Keratinocyte (primary cell): ENCODE results near the gene GPC4.

Experiments
- EZH2 ChIP-seq: IDR thresholded peaks from one replicate; pipeline ENCODE4 v1.6.1; 2012; ENCODE audit warnings: inconsistent platforms, mild to moderate bottlenecking, low read length, moderate library complexity
- TF ChIP-seq, protein P1 (sequence below), 3 experiments: IDR thresholded peaks in 1 of 3; conservative IDR thresholded peaks in 1 of 3; optimal IDR thresholded peaks in 1 of 3; 2 replicates in 2 of 3; 3 replicates in 1 of 3; pipeline versions ENCODE3 to v1.5.1; 2011; ENCODE audit warnings: low read length in 3 of 3, mild to moderate bottlenecking in 3 of 3, moderate library complexity in 2 of 3, control low read depth in 1 of 3, inconsistent platforms in 1 of 3; ENCODE audit not compliant: insufficient read depth in 2 of 3; ENCODE audit errors: extremely low read depth in 1 of 3

DNA sequence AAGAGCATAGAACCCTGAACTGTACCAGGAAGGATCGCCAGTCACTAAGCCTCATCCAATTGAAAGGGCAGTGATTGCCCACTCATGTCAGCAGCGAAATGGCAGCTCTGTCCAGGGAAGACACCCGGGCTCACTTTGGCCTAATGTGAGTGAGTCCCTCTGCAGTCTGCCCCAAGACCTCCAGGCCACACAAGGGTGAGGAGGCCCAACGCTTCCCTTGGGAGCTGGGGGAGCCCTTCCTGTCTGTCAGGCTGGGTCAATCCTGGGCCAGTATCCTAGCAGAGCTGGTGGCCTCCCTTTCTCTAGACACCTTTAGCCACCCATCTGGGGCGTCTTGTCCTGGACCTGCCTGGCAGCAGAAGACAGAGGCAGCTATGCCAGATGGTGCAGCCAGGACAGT lies 39.6 kb upstream of the GPC4 start:
- TF ChIP-seq, protein P1, sequence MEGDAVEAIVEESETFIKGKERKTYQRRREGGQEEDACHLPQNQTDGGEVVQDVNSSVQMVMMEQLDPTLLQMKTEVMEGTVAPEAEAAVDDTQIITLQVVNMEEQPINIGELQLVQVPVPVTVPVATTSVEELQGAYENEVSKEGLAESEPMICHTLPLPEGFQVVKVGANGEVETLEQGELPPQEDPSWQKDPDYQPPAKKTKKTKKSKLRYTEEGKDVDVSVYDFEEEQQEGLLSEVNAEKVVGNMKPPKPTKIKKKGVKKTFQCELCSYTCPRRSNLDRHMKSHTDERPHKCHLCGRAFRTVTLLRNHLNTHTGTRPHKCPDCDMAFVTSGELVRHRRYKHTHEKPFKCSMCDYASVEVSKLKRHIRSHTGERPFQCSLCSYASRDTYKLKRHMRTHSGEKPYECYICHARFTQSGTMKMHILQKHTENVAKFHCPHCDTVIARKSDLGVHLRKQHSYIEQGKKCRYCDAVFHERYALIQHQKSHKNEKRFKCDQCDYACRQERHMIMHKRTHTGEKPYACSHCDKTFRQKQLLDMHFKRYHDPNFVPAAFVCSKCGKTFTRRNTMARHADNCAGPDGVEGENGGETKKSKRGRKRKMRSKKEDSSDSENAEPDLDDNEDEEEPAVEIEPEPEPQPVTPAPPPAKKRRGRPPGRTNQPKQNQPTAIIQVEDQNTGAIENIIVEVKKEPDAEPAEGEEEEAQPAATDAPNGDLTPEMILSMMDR (optimal IDR thresholded peaks at IDR 0.05 in 1 of 3, IDR thresholded peaks at IDR 0.05 in 1 of 3, conservative IDR thresholded peaks at IDR 0.05 in 1 of 3; ENCODE audit: extremely low read depth in 1 of 3, insufficient read depth in 2 of 3, low read length in 3 of 3): no peak
- no peak for TF ChIP-seq EZH2
